Smooth muscle cell (in vitro differentiated cells): ENCODE measurements around the gene KISS1. TPM values are rescaled to one million over a fixed set of nuclear protein-coding genes. Genes with fewer than 3 reads are reported as not detected.
"Not testable (repeated sequence)": the region's sequence is repeated elsewhere in the genome, so short reads cannot be mapped to it uniquely, and the experiment has no call there.

ENCODE experiments used
- DNase-seq: peaks from one replicate; lab custom pipeline; 2025; ENCODE audit not compliant: unreplicated experiment; lab: John Stamatoyannopoulos, UW
- H2AFZ ChIP-seq: fragments of 200-600 bp; sonication (generic); 2 replicates; pipeline ENCODE4 v1.6.0; 2016; ENCODE audit warnings: antibody characterized with exemption, low read depth, mild to moderate bottlenecking
- H3F3A ChIP-seq: fragments of 200-600 bp; sonication (generic); 2 replicates; pipeline ENCODE4 v1.6.0; 2017; ENCODE audit warnings: antibody characterized with exemption, low read depth
- H3K27ac ChIP-seq: fragments of 200-600 bp; sonication (generic); 2 replicates; pipeline ENCODE4 v1.5.1; 2016; ENCODE audit warnings: low read depth, mild to moderate bottlenecking
- H3K27me3 ChIP-seq: fragments of 200-600 bp; sonication (generic); 2 replicates; pipeline ENCODE4 v1.6.1; 2016; ENCODE audit warnings: low read depth, mild to moderate bottlenecking
- H3K36me3 ChIP-seq: fragments of 200-600 bp; sonication (generic); 2 replicates; pipeline ENCODE4 v1.5.1; 2016; ENCODE audit warnings: low read depth
- H3K4me1 ChIP-seq: fragments of 200-600 bp; sonication (generic); 2 replicates; pipeline ENCODE4 v1.5.1; 2016; ENCODE audit warnings: low read depth
- H3K4me2 ChIP-seq: fragments of 200-600 bp; sonication (generic); 2 replicates; pipeline ENCODE4 v1.6.0; 2016; ENCODE audit warnings: mild to moderate bottlenecking
- H3K4me3 ChIP-seq: fragments of 200-600 bp; sonication (generic); 2 replicates; pipeline ENCODE4 v1.5.1; 2016; ENCODE audit warnings: mild to moderate bottlenecking
- H3K79me2 ChIP-seq: fragments of 200-600 bp; sonication (generic); 2 replicates; pipeline ENCODE4 v1.6.0; 2016; ENCODE audit warnings: low read depth, mild to moderate bottlenecking
- H3K9ac ChIP-seq: fragments of 200-600 bp; sonication (generic); 2 replicates; pipeline ENCODE4 v1.6.0; 2016; ENCODE audit warnings: low read depth
- H3K9me3 ChIP-seq: fragments of 200-600 bp; sonication (generic); replicated peaks from 2 replicates; pipeline ENCODE4 v1.5.1; 2016; ENCODE audit warnings: low read depth
- H4K20me1 ChIP-seq: fragments of 200-600 bp; sonication (generic); 2 replicates; pipeline ENCODE4 v1.6.0; 2016; ENCODE audit warnings: low read depth
- CTCF ChIP-seq: fragments of 200-600 bp; sonication (generic); IDR thresholded peaks from 2 replicates; pipeline ENCODE4 v1.5.1; 2017; ENCODE audit warnings: borderline replicate concordance, mild to moderate bottlenecking, antibody characterized with exemption; ENCODE audit not compliant: insufficient read depth, poor library complexity, severe bottlenecking
- WGBS: methylation state at CpG from one replicate; pipeline ENCODE4 v1.1.7; 2016; ENCODE audit warnings: low lambda C conversion rate; 5-methylcytosine and 5-hydroxymethylcytosine counted together
- polyA plus RNA-seq: library from polyadenylated mRNA; unstranded; fragments of >200 nt; fragmentation: Nextera tagmentation; extraction: Ambion mirVana; gene quantifications from 2 replicates; pipeline ENCODE4 v1.2.1, GENCODE V29; 2016
- total RNA-seq: library from RNA; depleted of rRNA; stranded (reverse); fragments of >200 nt; gene quantifications from 2 replicates; pipeline ENCODE4 v1.2.3, GENCODE V29; 2014

The KISS1 gene
- total and polyA plus RNA-seq, 2 experiments from 2014 or later: 0.72 to 1.2 TPM

- Histone ChIP-seq H3K36me3 (no peaks in the 10 kb centered on the region), H3K9ac (no peak overlapping the region)
- TF ChIP-seq CTCF: no peak
Observed at GRCh38 chr1:204240233-204240632, 43.9 kb upstream of the KISS1 start.

DNA sequence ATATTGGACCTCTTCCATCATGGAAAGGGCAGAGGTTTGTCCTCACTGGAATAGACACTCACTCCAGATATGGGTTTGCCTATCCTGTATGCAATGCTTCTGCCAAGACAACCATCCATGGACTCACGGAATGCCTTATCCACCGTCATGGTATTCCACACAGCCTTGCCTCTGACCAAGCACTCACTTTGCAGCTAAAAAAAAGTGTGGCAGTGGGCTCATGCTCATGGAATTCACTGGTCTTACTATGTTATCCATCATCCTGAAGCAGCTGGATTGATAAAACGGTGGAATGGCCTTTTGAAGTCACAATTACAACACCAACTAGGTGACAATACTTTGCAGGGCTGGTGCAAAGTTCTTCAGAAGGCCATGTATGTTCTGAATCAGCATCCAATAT, 43.1 kb upstream of the KISS1 start:
- H3K27ac ChIP-seq, H4K20me1 ChIP-seq, H3K79me2 ChIP-seq, H3K4me3 ChIP-seq, H3F3A ChIP-seq, H3K27me3 ChIP-seq, H2AFZ ChIP-seq, H3K36me3 ChIP-seq, H3K9ac ChIP-seq, H3K4me2 ChIP-seq, H3K4me1 ChIP-seq, DNase-seq, H3K9me3 ChIP-seq: not testable (repeated sequence)
- 88% methylated on average over 3 of the region's 3 CpGs for WGBS

More at GRCh38 chr1:204240233-204240632, 43.9 kb upstream of the KISS1 start:
- Histone ChIP-seq H3K79me2 (no peaks in the 10 kb centered on the region), H3K27ac (no peak overlapping the region), H3F3A (no peaks in the 10 kb centered on the region), H4K20me1 (no peaks in the 10 kb centered on the region), H2AFZ (no peak overlapping the region), H3K4me2 (no peak overlapping the region), H3K27me3 (no peaks in the 10 kb centered on the region), H3K4me3 (no peak overlapping the region), H3K4me1 (no peaks in the 10 kb centered on the region), H3K9me3 (no peaks in the 10 kb centered on the region)
- DNase-seq: no peak
- WGBS: 87% methylated on average over 1 of the region's 1 CpG

DNA sequence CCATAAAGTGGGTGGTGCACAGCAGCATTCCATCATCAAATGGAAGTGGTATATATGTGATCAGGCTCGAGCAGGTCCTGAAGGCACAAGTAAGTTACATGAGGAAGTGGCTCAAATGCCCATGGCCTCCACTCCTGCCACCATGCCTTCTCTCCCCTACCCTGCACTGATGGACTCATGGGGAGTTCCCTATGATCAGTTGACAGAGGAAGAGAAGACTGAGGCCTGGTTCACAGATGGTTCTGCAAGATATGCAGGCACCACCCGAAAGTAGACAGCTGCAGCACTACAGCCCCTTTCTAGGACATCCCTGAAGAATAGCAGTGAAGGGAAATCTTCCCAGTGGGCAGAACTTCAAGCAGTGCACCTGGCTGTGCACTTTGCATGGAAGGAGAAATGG, 42.2 kb upstream of the KISS1 start:
- H4K20me1 ChIP-seq, H3K4me3 ChIP-seq, H3K36me3 ChIP-seq, H3K79me2 ChIP-seq, H3K9me3 ChIP-seq, H3K9ac ChIP-seq, H3F3A ChIP-seq, H3K4me2 ChIP-seq, DNase-seq, H2AFZ ChIP-seq, H3K27me3 ChIP-seq, H3K27ac ChIP-seq, H3K4me1 ChIP-seq: not testable (repeated sequence)
- whole genome bisulfite sequencing: 90% methylated on average over 2 of the region's 2 CpGs

GRCh38 chr1:204237515-204237914, 41.2 kb upstream of the KISS1 start:
- not testable (repeated sequence) for H3K4me2 ChIP-seq, H3K27ac ChIP-seq, H3K9me3 ChIP-seq, H3F3A ChIP-seq, H3K27me3 ChIP-seq, H3K9ac ChIP-seq, H3K36me3 ChIP-seq, H3K4me1 ChIP-seq, H3K79me2 ChIP-seq, H3K4me3 ChIP-seq, H2AFZ ChIP-seq, H4K20me1 ChIP-seq, DNase-seq
- 96% methylated on average over 1 of the region's 1 CpG for WGBS

GRCh38 chr1:204232526-204232925, 36.2 kb upstream of the KISS1 start:
- no peak for TF ChIP-seq CTCF
- H3K4me2 ChIP-seq: no peak overlapping the region
- DNase-seq: no peak
- H3K4me1 ChIP-seq: no peaks in the 10 kb centered on the region
- no peaks in the 10 kb centered on the region for H3K9me3 ChIP-seq
- H3K27me3 ChIP-seq: no peaks in the 10 kb centered on the region
- H3K9ac ChIP-seq: no peak overlapping the region
- no peak overlapping the region for H3K27ac ChIP-seq
- no peak overlapping the region for H2AFZ ChIP-seq
- no peaks in the 10 kb centered on the region for H3K79me2 ChIP-seq
- H3K36me3 ChIP-seq: no peaks in the 10 kb centered on the region
- no peaks in the 10 kb centered on the region for H4K20me1 ChIP-seq
- H3K4me3 ChIP-seq: no peak overlapping the region
- no peaks in the 10 kb centered on the region for H3F3A ChIP-seq
